Neutrophil (primary cell): ENCODE measurements around the gene CCM2.

Experiments used
- H3K27ac ChIP-seq: fragments of 200-600 bp; sonication (generic); 2 replicates; pipeline ENCODE4 v1.5.1; 2016; ENCODE audit warnings: mild to moderate bottlenecking, moderate library complexity
- H3K27me3 ChIP-seq: fragments of 200-600 bp; sonication (generic); 2 replicates; pipeline ENCODE4 v1.6.0; 2016; ENCODE audit warnings: mild to moderate bottlenecking
- H3K36me3 ChIP-seq: fragments of 200-600 bp; sonication (generic); 2 replicates; pipeline ENCODE4 v1.5.1; 2017
- H3K4me1 ChIP-seq, 2 experiments: fragments of 200-600 bp in 1 of 2; sonication (generic) in 1 of 2; 1 replicate in 1 of 2; 2 replicates in 1 of 2; pipeline versions ENCODE4 v1.5.1 to v1.6.1; 2013 to 2016; ENCODE audit warnings: low read depth in 1 of 2, low read length in 1 of 2, mild to moderate bottlenecking in 1 of 2, moderate library complexity in 1 of 2; ENCODE audit not compliant: control insufficient read depth in 1 of 2, insufficient read depth in 1 of 2
- H3K4me3 ChIP-seq, 2 experiments: fragments of 200-600 bp in 1 of 2; sonication (generic) in 1 of 2; 1 replicate in 1 of 2; 2 replicates in 1 of 2; pipeline ENCODE4 v1.5.1; 2013 to 2016; ENCODE audit warnings: low read depth in 1 of 2, low read length in 1 of 2, mild to moderate bottlenecking in 1 of 2, moderate library complexity in 1 of 2
- H3K9me3 ChIP-seq: fragments of 200-600 bp; sonication (generic); 2 replicates; pipeline ENCODE4 v1.5.1; 2016
- TF ChIP-seq, protein P1 (sequence below): fragments of 200-600 bp; sonication (generic); IDR thresholded peaks from 2 replicates; pipeline ENCODE4 v1.5.1; 2016; ENCODE audit warnings: antibody characterized with exemption

The CCM2 gene

DNA sequence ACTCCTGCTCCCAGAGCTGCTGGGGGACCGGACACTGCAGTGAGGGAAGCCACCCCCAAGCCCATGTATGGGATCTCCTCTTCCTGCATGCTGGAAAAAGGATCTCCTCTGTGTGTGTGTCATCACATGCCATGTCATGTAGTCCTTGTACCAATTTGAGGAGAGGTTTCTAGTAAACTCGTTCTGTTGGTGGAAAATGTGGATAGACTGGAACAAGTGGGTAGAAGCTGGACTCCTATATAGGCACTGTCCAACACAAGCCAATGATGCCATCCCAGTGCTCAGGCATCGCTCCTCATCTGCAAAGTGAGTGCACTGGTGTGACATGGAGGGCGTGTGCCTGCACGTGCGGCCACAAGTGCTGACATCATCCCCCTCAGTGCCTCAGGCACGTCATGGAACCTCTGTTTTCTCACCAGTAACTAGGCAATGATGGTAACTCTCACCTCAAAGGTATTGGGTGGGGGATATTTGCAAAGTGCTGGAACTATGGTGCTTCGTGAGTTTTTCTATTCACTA lies 40.5 kb upstream of the CCM2 start:
- TF ChIP-seq, protein P1, sequence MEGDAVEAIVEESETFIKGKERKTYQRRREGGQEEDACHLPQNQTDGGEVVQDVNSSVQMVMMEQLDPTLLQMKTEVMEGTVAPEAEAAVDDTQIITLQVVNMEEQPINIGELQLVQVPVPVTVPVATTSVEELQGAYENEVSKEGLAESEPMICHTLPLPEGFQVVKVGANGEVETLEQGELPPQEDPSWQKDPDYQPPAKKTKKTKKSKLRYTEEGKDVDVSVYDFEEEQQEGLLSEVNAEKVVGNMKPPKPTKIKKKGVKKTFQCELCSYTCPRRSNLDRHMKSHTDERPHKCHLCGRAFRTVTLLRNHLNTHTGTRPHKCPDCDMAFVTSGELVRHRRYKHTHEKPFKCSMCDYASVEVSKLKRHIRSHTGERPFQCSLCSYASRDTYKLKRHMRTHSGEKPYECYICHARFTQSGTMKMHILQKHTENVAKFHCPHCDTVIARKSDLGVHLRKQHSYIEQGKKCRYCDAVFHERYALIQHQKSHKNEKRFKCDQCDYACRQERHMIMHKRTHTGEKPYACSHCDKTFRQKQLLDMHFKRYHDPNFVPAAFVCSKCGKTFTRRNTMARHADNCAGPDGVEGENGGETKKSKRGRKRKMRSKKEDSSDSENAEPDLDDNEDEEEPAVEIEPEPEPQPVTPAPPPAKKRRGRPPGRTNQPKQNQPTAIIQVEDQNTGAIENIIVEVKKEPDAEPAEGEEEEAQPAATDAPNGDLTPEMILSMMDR = no peak
- peaks cover 34% of the 10 kb centered on the region for H3K36me3 ChIP-seq
- no peaks in the 10 kb centered on the region for H3K9me3 ChIP-seq
- H3K27me3 ChIP-seq = no peaks in the 10 kb centered on the region
- H3K4me1 ChIP-seq = peaks cover 0 to 9% of the 10 kb centered on the region in 2 experiments
- H3K27ac ChIP-seq = no peak overlapping the region
- H3K4me3 ChIP-seq = no peak overlapping the region

DNA sequence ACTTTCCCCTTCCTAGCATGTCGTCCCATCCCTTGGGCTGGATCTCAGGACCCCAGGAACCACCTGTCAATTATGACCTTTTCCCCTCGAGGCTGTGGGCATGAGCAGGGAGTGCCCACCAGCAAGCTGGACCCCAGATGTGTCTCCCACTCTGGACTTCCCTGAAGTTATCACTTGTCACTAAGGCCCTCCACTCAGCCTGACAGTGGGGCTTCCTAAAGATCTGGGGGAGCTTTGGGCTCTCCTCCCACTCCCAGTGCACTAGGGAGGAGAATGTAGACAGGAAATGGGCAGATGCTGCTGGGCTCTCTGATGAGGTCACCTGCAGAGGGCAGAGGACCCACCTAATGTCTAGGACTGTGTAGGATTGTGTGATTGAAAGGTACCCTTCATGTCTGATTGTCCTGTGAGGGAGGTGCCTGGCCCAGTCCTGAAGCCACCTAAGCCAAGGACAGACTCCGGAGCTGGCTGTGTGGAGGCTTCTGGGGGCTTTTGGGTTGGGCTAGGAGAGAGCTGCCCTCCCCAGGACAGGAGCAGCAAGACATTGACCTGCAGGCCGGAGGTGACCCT lies 39.9 kb upstream of the CCM2 start:
- Histone ChIP-seq H3K4me1 (peaks cover 0 to 9% of the 10 kb centered on the region in 2 experiments), H3K27ac (no peak overlapping the region), H3K9me3 (no peaks in the 10 kb centered on the region), H3K36me3 (peaks cover 40% of the 10 kb centered on the region), H3K27me3 (no peaks in the 10 kb centered on the region), H3K4me3 (no peak overlapping the region)
- TF ChIP-seq, protein P1 = no peak

DNA sequence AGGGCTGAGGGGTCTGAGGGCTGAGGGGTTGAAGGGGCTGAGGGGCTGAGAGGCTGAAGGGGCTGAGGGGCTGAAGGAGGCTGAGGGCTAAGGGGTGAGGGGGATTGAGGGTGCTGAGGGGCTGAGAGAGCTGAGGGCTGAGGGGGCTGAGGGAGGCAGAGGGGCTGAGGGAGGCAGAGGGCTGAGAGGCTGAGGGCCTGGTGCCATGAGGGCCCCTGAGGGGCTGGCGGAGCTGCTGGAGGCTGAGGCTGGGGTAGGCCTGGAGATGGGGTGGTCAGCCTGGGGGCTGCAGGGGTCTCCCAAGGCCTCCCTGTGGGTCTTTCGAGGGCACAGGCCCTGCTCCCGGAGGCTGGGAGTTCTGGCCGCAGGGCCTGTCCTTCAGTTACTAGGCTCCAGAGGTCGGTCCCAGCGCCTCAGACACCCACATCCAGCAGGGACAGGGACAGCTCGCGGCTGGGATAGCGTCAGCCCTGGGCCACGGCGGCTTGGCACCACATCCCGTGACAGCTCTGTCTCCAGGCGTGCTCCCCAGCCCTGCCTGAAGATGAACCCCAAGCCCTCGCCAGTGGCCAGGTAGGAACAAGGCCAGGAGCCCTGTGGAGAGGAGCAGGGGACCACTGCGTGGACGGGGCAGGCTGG lies 38.0 kb upstream of the CCM2 start:
- Histone ChIP-seq H3K9me3 (no peaks in the 10 kb centered on the region), H3K36me3 (peaks cover 59% of the 10 kb centered on the region), H3K4me1 (peaks cover 0 to 9% of the 10 kb centered on the region in 2 experiments), H3K4me3 (no peak overlapping the region), H3K27me3 (no peaks in the 10 kb centered on the region), H3K27ac (no peak overlapping the region)
- TF ChIP-seq, protein P1 = no peak

DNA sequence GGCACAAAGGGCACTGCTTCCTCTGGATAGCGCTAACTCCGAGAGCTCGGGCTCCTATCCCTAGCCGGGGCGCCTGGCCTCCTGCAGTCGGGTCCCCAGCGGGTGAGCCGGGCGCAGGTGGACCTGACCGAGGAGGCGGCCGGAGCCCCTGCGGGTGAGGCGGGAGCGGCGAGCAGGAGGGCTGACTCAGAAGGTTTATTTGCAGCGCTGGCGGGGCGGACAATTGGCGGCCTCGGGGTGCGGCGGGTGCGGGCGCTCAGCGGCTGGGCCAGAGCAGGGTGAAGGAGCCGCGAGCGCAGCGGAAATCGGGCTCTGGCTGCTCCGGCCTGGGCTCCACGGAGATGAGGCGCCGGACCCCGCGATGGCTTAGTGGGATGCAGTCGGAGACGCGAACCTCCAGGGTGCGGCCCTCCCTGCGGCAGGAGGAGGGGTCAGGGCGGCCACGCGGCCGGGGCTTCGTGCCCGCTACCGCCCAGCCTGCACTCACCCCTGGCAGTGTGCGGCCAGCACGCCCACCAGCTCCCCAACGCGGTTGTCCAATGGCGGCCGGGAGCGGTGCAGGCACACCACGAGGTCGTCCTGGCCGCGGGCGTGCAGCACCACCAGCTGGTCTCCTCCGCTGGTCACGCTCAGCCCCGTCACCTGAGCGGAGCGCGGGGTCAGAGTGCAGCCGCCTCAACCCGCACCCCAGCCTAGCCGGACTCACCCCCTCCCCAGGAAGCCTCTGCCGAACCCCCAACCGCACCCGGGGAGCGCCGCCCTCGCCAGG lies 37.3 kb upstream of the CCM2 start:
- Histone ChIP-seq H3K36me3 (peaks cover 66% of the 10 kb centered on the region), H3K4me3 (no peak overlapping the region), H3K27ac (no peak overlapping the region), H3K9me3 (no peaks in the 10 kb centered on the region), H3K27me3 (no peaks in the 10 kb centered on the region), H3K4me1 (peaks cover 0 to 9% of the 10 kb centered on the region in 2 experiments)
- TF ChIP-seq, protein P1 = no peak

DNA sequence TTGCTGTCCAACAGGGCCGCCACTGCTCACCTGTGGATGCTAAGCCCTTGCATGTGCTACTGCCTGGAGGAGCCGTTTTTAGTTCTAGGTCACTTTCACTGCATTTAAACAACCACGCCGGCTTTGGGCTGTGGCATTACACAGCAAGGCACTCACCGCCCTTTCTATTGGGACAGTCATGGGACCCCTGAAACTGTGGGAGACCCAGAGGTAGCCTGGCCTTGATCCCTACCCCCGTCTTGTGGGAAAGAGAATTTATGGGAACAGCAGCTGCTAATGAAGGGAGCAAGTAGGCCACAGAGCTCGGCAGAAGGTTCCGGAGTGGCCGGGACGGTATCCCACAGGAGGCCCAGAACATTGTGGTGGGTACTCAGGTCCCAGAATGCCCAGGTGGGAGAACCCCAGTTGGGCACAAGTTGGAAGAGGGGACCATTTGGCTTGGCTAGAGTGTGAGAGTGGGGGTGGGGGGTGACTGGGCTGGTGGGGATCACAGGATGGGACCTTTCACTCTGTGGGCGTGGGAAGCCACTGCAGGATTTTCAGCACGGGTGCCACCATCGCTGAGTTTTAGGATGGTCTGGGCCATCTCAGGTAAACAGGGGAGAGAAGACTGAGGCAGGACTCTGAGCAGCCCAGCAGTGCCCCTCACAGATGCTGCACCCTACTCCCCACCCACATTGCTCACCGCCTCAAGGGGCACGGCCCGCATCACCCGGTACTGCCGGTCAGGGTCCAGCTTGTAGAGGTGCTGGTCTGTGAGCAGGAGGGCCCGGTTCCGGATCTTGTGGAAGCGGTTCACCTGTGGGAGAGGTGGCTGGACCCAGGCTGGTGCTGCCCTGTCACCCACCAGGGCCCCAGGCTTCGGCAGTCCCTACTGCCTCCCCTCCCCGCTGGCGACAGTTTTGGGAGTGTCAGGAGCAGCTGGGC lies 36.4 kb upstream of the CCM2 start:
- H3K36me3 ChIP-seq = peaks cover 76% of the 10 kb centered on the region
- H3K27me3 ChIP-seq = no peaks in the 10 kb centered on the region
- no peak overlapping the region for H3K4me3 ChIP-seq
- H3K4me1 ChIP-seq = peaks cover 0 to 9% of the 10 kb centered on the region in 2 experiments
- TF ChIP-seq, protein P1 = no peak
- H3K27ac ChIP-seq = no peak overlapping the region
- H3K9me3 ChIP-seq = no peaks in the 10 kb centered on the region
